Tibial nerve (tissue), 4 donors: Measurements from ENCODE around the gene CMTM7. TPM values are rescaled to one million over a fixed set of nuclear protein-coding genes. Genes with fewer than 3 reads are reported as not detected.

Experiments
- DNase-seq, 2 donors: peaks; one replicate each; pipeline ENCODE4 v3.0.0-alpha.2; 2019; ENCODE audit warnings: low spot score in 2 of 2
- H3K27ac ChIP-seq, 4 donors: fragments of 200-600 bp; sonication (generic) in 3 of 4; one replicate each; pipeline ENCODE4 v1.5.1; 2017 to 2019; ENCODE audit warnings: mild to moderate bottlenecking in 1 of 4
- H3K27me3 ChIP-seq, 2 donors: fragments of 200-600 bp; sonication (generic) in 1 of 2; one replicate each; pipeline versions ENCODE4 v1.5.1 to v1.6.0; 2017 to 2019
- H3K36me3 ChIP-seq, 3 donors: fragments of 200-600 bp; sonication (generic); one replicate each; pipeline ENCODE4 v1.5.1; 2018 to 2019
- H3K4me1 ChIP-seq, 4 donors: fragments of 200-600 bp; sonication (generic) in 3 of 4; one replicate each; pipeline ENCODE4 v1.5.1; 2017 to 2019
- H3K4me3 ChIP-seq, 4 donors: fragments of 200-600 bp; sonication (generic) in 3 of 4; one replicate each; pipeline ENCODE4 v1.5.1; 2017 to 2019; ENCODE audit warnings: mild to moderate bottlenecking in 1 of 4, moderate library complexity in 1 of 4
- H3K9me3 ChIP-seq, 4 donors: fragments of 200-600 bp; sonication (generic) in 3 of 4; one replicate each; pipeline ENCODE4 v1.5.1; 2017 to 2019
- CTCF ChIP-seq, 5 experiments: fragments of 200-600 bp in 3 of 5; fragments of 450-650 bp in 2 of 5; sonication (generic) in 3 of 5; IDR thresholded peaks; one replicate each; pipeline ENCODE4 v1.5.1; 2016 to 2019; ENCODE audit warnings: antibody characterized with exemption in 5 of 5, mild to moderate bottlenecking in 3 of 5, moderate library complexity in 2 of 5
- EP300 ChIP-seq, 2 donors: sonication (generic); formaldehyde crosslinking; IDR thresholded peaks; one replicate each; pipeline ENCODE4 v1.6.1; 2017; ENCODE audit warnings: antibody characterized with exemption in 2 of 2, mild to moderate bottlenecking in 1 of 2
- POLR2A ChIP-seq, 2 donors: fragments of 450-650 bp; IDR thresholded peaks; one replicate each; pipeline ENCODE4 v1.6.1; 2017; ENCODE audit warnings: antibody characterized with exemption in 2 of 2, mild to moderate bottlenecking in 2 of 2, moderate library complexity in 2 of 2
- WGBS, 2 donors: methylation state at CpG; one replicate each; pipeline ENCODE4 v1.1.5; 2018; 5-methylcytosine and 5-hydroxymethylcytosine counted together
- total RNA-seq, 4 donors: library from RNA; depleted of rRNA; stranded (reverse); fragments of >200 nt; gene quantifications; one replicate each; pipeline ENCODE4 v1.1.0, GENCODE V29; 2016

CMTM7 gene
- total RNA-seq, 4 donors from 2014 or later: 10.4 to 47.4 (median 19.5) TPM

- Histone ChIP-seq H3K36me3 (no peaks in the 10 kb centered on the region), H3K9me3 (no peaks in the 10 kb centered on the region), H3K4me1 (peaks cover 0 to 8% (median 6%) of the 10 kb centered on the region in 4 donors), H3K4me3 (no peak overlapping the region), H3K27ac (no peak overlapping the region), H3K27me3 (no peaks in the 10 kb centered on the region)
- TF ChIP-seq EP300 (IDR thresholded peaks at IDR 0.05) (no peak), CTCF (IDR thresholded peaks at IDR 0.05) (no peak), POLR2A (IDR thresholded peaks at IDR 0.05) (no peak)
- no peak for DNase-seq
- 82 to 90% methylated on average over 5 of the region's 5 CpGs for WGBS, 2 donors
These were observed 17.8 kb upstream of the CMTM7 start for GRCh38 chr3:32373844-32374243.

GRCh38 chr3:32374788-32375595 is 16.7 kb upstream of the CMTM7 start:
- H3K4me1 ChIP-seq: peaks cover 0 to 8% (median 6%) of the 10 kb centered on the region in 4 donors

GRCh38 chr3:32375596-32375930 is 16.1 kb upstream of the CMTM7 start:
- no peaks in the 10 kb centered on the region for H3K27me3 ChIP-seq
- no peak for TF ChIP-seq EP300 (IDR thresholded peaks at IDR 0.05)
- TF ChIP-seq CTCF (IDR thresholded peaks at IDR 0.05): no peak
- no peak for TF ChIP-seq POLR2A (IDR thresholded peaks at IDR 0.05)
- no peaks in the 10 kb centered on the region for H3K9me3 ChIP-seq
- no peaks in the 10 kb centered on the region for H3K36me3 ChIP-seq
- no peak overlapping the region for H3K4me3 ChIP-seq
- peaks cover 0 to 8% (median 6%) of the 10 kb centered on the region in 4 donors for H3K4me1 ChIP-seq
- DNase-seq: no peak
- H3K27ac ChIP-seq: peak overlapping the region in 3 of 4 donors; percentile 28 to 80 (median 59)
- WGBS, 2 donors: 60 to 70% methylated on average over 5 of the region's 5 CpGs

More at GRCh38 chr3:32374788-32375595, 16.7 kb upstream of the CMTM7 start:
- H3K27me3 ChIP-seq: no peaks in the 10 kb centered on the region
- TF ChIP-seq EP300 (IDR thresholded peaks at IDR 0.05): no peak
- no peak for TF ChIP-seq POLR2A (IDR thresholded peaks at IDR 0.05)
- TF ChIP-seq CTCF (IDR thresholded peaks at IDR 0.05): peak; percentile 51 to 78 (median 69)
- 60 to 65% methylated on average over 12 of the region's 12 CpGs for WGBS, 2 donors
- peak overlapping the region in 3 of 4 donors; percentile 28 to 80 (median 59) for H3K27ac ChIP-seq
- peak; percentile 51 to 98 for DNase-seq
- H3K4me3 ChIP-seq: no peak overlapping the region
- H3K36me3 ChIP-seq: no peaks in the 10 kb centered on the region
- H3K9me3 ChIP-seq: no peaks in the 10 kb centered on the region

- peaks cover 0 to 8% (median 6%) of the 10 kb centered on the region in 4 donors for H3K4me1 ChIP-seq
- no peaks in the 10 kb centered on the region for H3K27me3 ChIP-seq
- WGBS, 2 donors: 35 to 36% methylated on average over 2 of the region's 2 CpGs
These were observed 15.5 kb upstream of the CMTM7 start for GRCh38 chr3:32376115-32376514.

More at GRCh38 chr3:32376115-32376514, 15.5 kb upstream of the CMTM7 start:
- no peak for TF ChIP-seq CTCF (IDR thresholded peaks at IDR 0.05)
- TF ChIP-seq EP300 (IDR thresholded peaks at IDR 0.05): peak in 1 of 2 donors; percentile 70
- no peak for TF ChIP-seq POLR2A (IDR thresholded peaks at IDR 0.05)
- no peaks in the 10 kb centered on the region for H3K9me3 ChIP-seq
- DNase-seq: no peak
- no peaks in the 10 kb centered on the region for H3K36me3 ChIP-seq
- peak overlapping the region in 3 of 4 donors; percentile 44 to 80 (median 59) for H3K27ac ChIP-seq
- H3K4me3 ChIP-seq: no peak overlapping the region
